Skeletal muscle tissue (tissue), 4 donors: ENCODE results near the gene NTNG1. TPM values are rescaled to one million over a fixed set of nuclear protein-coding genes. Genes with fewer than 3 reads are reported as not detected.

Source experiments
- H3K27ac ChIP-seq: one replicate; pipeline ENCODE4 v1.7.0; 2013; ENCODE audit warnings: mild to moderate bottlenecking, low read depth, low read length, inconsistent platforms
- H3K27me3 ChIP-seq, 3 donors: one replicate each; pipeline ENCODE4 v1.7.0; 2013; ENCODE audit warnings: low read length in 3 of 3; ENCODE audit not compliant: control insufficient read depth in 3 of 3, insufficient read depth in 3 of 3
- H3K36me3 ChIP-seq, 3 donors: one replicate each; pipeline ENCODE4 v1.7.0; 2013; ENCODE audit warnings: low read length in 3 of 3; ENCODE audit not compliant: control insufficient read depth in 3 of 3, insufficient read depth in 3 of 3
- H3K4me1 ChIP-seq, 3 donors: one replicate each; pipeline ENCODE4 v1.7.0; 2013; ENCODE audit warnings: low read length in 3 of 3, mild to moderate bottlenecking in 3 of 3; ENCODE audit not compliant: control insufficient read depth in 3 of 3, insufficient read depth in 3 of 3
- H3K4me3 ChIP-seq, 3 donors: one replicate each; pipeline ENCODE4 v1.7.0; 2013; ENCODE audit warnings: low read length in 3 of 3
- H3K9ac ChIP-seq, 3 donors: one replicate each; pipeline ENCODE4 v1.7.0; 2013; ENCODE audit warnings: low read length in 3 of 3, mild to moderate bottlenecking in 3 of 3, moderate library complexity in 2 of 3, low read depth in 1 of 3
- H3K9me3 ChIP-seq, 3 donors: one replicate each; pipeline ENCODE4 v1.7.0; 2013; ENCODE audit warnings: low read length in 3 of 3; ENCODE audit not compliant: control insufficient read depth in 3 of 3
- total RNA-seq: library from RNA; depleted of rRNA; stranded (reverse); fragments of >200 nt; gene quantifications from one replicate; pipeline ENCODE4 v1.2.3, GENCODE V29; 2014
- donor health status: Osteomylitis.

NTNG1 gene
- total RNA-seq, 1 donor from 2014 or later = 8.4 TPM

- Histone ChIP-seq H3K9ac (no peak overlapping the region), H3K4me3 (no peak overlapping the region), H3K27ac (no peak overlapping the region), H3K36me3 (no peaks in the 10 kb centered on the region), H3K4me1 (no peaks in the 10 kb centered on the region), H3K9me3 (no peaks in the 10 kb centered on the region), H3K27me3 (peaks cover 0 to 2% (median 0%) of the 10 kb centered on the region in 3 donors)
Observed at GRCh38 chr1:107247679-107248078, 106.8 kb downstream of the NTNG1 start.

DNA sequence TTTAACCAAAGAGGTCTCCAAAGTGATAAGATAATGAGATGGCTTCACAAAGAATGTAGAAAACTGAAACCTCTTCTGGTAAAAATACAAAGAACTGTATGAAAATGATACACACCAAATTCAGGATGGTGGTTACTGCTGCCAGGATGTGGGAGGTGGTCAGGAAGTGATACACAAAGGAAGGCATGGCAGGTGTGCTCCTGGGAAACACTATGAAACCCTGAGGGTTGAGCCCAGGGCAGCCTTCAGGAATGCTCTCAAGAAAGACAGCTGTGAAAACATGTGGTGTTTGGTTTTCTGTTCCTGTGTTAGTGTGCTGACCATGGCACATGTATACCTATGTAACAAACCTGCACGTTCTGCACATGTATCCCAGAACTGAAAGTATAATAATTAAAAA, 109.3 kb downstream of the NTNG1 start:
- no peaks in the 10 kb centered on the region for H3K36me3 ChIP-seq
- peaks cover 0 to 2% (median 0%) of the 10 kb centered on the region in 3 donors for H3K27me3 ChIP-seq
- no peaks in the 10 kb centered on the region for H3K9me3 ChIP-seq
- H3K4me3 ChIP-seq = no peak overlapping the region
- H3K9ac ChIP-seq = no peak overlapping the region
- H3K4me1 ChIP-seq = no peaks in the 10 kb centered on the region
- no peak overlapping the region for H3K27ac ChIP-seq

GRCh38 chr1:107251083-107251482, 110.2 kb downstream of the NTNG1 start:
- no peak overlapping the region for H3K9ac ChIP-seq
- no peaks in the 10 kb centered on the region for H3K36me3 ChIP-seq

DNA sequence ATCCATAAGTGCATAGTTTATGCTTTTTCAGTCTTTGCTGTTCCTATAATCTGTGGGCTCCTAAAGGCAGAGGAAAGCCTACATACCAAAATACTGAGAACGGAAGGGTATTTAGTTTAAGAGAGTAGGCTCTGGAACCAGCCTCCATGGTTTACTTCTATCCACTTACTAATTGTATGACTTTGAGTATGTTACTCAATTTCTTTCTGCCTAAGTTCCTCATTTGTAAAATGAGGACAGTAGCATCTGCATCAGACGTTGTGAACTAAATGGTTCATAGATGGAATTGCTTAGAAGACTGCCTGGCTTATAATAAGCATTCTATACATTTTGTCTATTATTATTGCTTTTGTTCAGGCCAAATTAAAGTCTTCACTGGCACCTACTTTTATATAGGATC, 111.0 kb downstream of the NTNG1 start:
- Histone ChIP-seq H3K9me3 (no peaks in the 10 kb centered on the region), H3K4me3 (no peak overlapping the region), H3K27me3 (peaks cover 0 to 2% (median 0%) of the 10 kb centered on the region in 3 donors), H3K9ac (no peak overlapping the region), H3K27ac (no peak overlapping the region), H3K36me3 (no peaks in the 10 kb centered on the region), H3K4me1 (no peaks in the 10 kb centered on the region)

More at GRCh38 chr1:107251083-107251482, 110.2 kb downstream of the NTNG1 start:
- Histone ChIP-seq H3K9me3 (no peaks in the 10 kb centered on the region), H3K4me3 (no peak overlapping the region), H3K4me1 (no peaks in the 10 kb centered on the region), H3K27me3 (peaks cover 0 to 2% (median 0%) of the 10 kb centered on the region in 3 donors), H3K27ac (no peak overlapping the region)

DNA sequence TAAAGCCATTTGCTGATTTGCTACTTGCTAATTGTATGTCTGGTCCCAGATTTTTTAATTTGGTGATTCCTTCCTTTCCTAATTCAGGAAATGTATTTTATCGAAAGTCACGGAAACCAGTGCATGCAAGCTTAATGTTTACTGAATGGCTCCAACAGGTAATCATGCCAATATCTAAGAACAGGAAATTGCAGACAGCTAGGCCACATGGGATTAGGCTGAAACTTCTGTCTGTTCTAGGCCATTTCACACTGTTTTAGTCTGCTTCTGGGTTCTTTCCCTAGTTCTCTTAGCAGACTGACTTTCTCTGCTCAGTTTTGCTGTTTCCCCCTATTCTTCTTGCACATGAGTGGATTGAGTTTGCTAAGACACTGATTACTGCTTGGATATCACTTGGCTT, 111.4 kb downstream of the NTNG1 start:
- Histone ChIP-seq H3K27ac (no peak overlapping the region), H3K27me3 (no peaks in the 10 kb centered on the region), H3K9ac (no peak overlapping the region)

GRCh38 chr1:107254306-107254705, 113.5 kb downstream of the NTNG1 start:
- Histone ChIP-seq H3K9me3 (no peaks in the 10 kb centered on the region), H3K4me3 (no peak overlapping the region), H3K27me3 (no peaks in the 10 kb centered on the region), H3K9ac (no peak overlapping the region), H3K36me3 (no peaks in the 10 kb centered on the region), H3K27ac (no peak overlapping the region), H3K4me1 (no peaks in the 10 kb centered on the region)

More for the DNA sequence above, 111.4 kb downstream of the NTNG1 start:
- Histone ChIP-seq H3K36me3 (no peaks in the 10 kb centered on the region), H3K9me3 (no peaks in the 10 kb centered on the region), H3K4me1 (no peaks in the 10 kb centered on the region), H3K4me3 (no peak overlapping the region)

DNA sequence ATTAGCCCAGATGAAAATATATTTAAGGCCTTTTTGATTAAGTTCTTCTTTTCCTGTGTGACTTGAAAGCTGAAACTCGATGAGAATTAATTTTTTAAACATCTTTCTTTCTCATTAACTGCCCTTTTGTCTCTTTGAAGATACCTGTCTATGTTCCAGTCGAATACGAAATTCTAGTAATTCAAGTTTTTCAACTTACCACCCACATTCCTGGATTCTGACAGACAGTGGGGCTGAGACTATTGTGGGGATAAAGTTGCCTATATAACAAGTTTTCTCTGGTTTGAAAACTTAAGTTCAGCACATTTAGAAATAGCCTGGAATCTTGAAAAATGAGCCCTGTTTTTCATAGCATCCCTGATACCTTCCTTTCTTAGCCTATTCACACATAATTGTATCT, 114.6 kb downstream of the NTNG1 start:
- Histone ChIP-seq H3K4me3 (no peak overlapping the region), H3K27ac (no peak overlapping the region), H3K36me3 (no peaks in the 10 kb centered on the region), H3K4me1 (no peaks in the 10 kb centered on the region), H3K9ac (no peak overlapping the region), H3K9me3 (no peaks in the 10 kb centered on the region), H3K27me3 (no peaks in the 10 kb centered on the region)

DNA sequence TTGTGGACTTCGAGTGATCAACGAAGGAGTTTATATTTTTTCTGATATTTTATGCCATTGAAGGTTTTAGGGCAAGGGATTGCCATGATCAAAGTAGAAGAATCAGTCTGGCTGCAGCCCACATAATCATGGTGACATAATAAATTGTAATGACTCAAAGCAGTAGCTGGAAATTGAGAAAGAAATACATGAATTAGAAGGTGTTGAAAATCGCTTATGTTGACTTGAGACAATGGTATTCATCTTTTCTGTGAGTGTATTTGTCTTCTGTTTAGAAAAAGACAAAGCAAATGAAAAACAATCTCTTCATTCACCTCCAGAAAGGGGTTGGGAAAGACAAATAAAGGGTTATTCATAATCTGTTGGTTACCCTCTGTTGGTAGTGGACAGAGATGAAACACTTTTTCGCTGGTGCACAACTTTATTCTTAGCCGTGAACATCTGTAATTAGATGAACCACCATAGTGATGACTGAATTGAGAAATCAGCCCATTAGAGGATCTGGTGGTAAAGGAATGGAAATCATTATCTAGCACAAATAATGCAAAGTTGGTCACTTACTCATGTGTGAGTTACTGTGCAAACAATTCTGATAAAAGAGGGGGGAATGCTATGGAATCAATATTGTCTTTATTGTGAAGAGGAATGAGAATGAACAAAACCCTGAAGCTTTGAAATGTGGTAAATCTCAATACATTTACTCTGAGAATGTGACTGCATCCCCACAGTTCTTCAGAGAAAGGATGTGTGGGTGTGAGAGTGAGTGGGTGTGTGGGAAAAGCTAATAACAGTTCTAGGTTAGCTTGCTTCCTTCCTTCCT, 121.8 kb downstream of the NTNG1 start:
- Histone ChIP-seq H3K4me3 (no peak overlapping the region), H3K9ac (no peak overlapping the region)

GRCh38 chr1:107263291-107263915, 122.6 kb downstream of the NTNG1 start:
- Histone ChIP-seq H3K36me3 (no peaks in the 10 kb centered on the region), H3K4me3 (no peak overlapping the region), H3K9me3 (no peaks in the 10 kb centered on the region), H3K9ac (no peak overlapping the region), H3K27ac (no peak overlapping the region), H3K4me1 (no peaks in the 10 kb centered on the region), H3K27me3 (no peaks in the 10 kb centered on the region)

More for the DNA sequence above, 121.8 kb downstream of the NTNG1 start:
- no peaks in the 10 kb centered on the region for H3K9me3 ChIP-seq
- no peaks in the 10 kb centered on the region for H3K36me3 ChIP-seq
- H3K4me1 ChIP-seq = no peaks in the 10 kb centered on the region
- no peaks in the 10 kb centered on the region for H3K27me3 ChIP-seq
- H3K27ac ChIP-seq = no peak overlapping the region

DNA sequence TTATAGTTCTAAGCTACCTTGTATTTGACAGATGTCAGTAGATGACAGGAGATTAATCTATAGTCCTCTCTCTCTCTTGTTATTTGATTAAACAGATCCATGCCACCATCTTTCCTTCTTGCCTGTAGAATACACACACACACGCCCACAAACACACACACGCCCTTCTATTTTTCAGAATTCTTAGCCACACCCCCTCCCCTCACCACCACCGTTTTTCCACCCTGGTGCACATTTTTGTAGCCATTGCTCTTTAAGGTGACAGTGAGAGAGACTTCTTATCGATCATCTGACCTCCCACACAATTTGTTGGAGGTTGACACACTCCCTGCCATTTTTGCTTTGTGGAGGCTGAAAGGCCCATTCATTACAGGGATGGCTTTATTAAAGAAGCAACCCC, 123.2 kb downstream of the NTNG1 start:
- no peak overlapping the region for H3K27ac ChIP-seq
- no peak overlapping the region for H3K4me3 ChIP-seq
- H3K4me1 ChIP-seq = no peaks in the 10 kb centered on the region
- H3K9ac ChIP-seq = no peak overlapping the region
- no peaks in the 10 kb centered on the region for H3K36me3 ChIP-seq
- H3K9me3 ChIP-seq = no peaks in the 10 kb centered on the region
- H3K27me3 ChIP-seq = no peaks in the 10 kb centered on the region
